Smooth muscle cell (in vitro differentiated cells): ENCODE measurements around the gene PCDHB15. TPM values are rescaled to one million over a fixed set of nuclear protein-coding genes. Genes with fewer than 3 reads are reported as not detected.
"Not testable (repeated sequence)": the region's sequence is repeated elsewhere in the genome, so short reads cannot be mapped to it uniquely, and the experiment has no call there.

Experiments used
- DNase-seq: peaks from one replicate; lab custom pipeline; 2025; ENCODE audit not compliant: unreplicated experiment; lab: John Stamatoyannopoulos, UW
- H2AFZ ChIP-seq: fragments of 200-600 bp; sonication (generic); 2 replicates; pipeline ENCODE4 v1.6.0; 2016; ENCODE audit warnings: antibody characterized with exemption, low read depth, mild to moderate bottlenecking
- H3F3A ChIP-seq: fragments of 200-600 bp; sonication (generic); 2 replicates; pipeline ENCODE4 v1.6.0; 2017; ENCODE audit warnings: antibody characterized with exemption, low read depth
- H3K27ac ChIP-seq: fragments of 200-600 bp; sonication (generic); 2 replicates; pipeline ENCODE4 v1.5.1; 2016; ENCODE audit warnings: low read depth, mild to moderate bottlenecking
- H3K27me3 ChIP-seq: fragments of 200-600 bp; sonication (generic); 2 replicates; pipeline ENCODE4 v1.6.1; 2016; ENCODE audit warnings: low read depth, mild to moderate bottlenecking
- H3K36me3 ChIP-seq: fragments of 200-600 bp; sonication (generic); 2 replicates; pipeline ENCODE4 v1.5.1; 2016; ENCODE audit warnings: low read depth
- H3K4me1 ChIP-seq: fragments of 200-600 bp; sonication (generic); 2 replicates; pipeline ENCODE4 v1.5.1; 2016; ENCODE audit warnings: low read depth
- H3K4me2 ChIP-seq: fragments of 200-600 bp; sonication (generic); 2 replicates; pipeline ENCODE4 v1.6.0; 2016; ENCODE audit warnings: mild to moderate bottlenecking
- H3K4me3 ChIP-seq: fragments of 200-600 bp; sonication (generic); 2 replicates; pipeline ENCODE4 v1.5.1; 2016; ENCODE audit warnings: mild to moderate bottlenecking
- H3K79me2 ChIP-seq: fragments of 200-600 bp; sonication (generic); 2 replicates; pipeline ENCODE4 v1.6.0; 2016; ENCODE audit warnings: low read depth, mild to moderate bottlenecking
- H3K9ac ChIP-seq: fragments of 200-600 bp; sonication (generic); 2 replicates; pipeline ENCODE4 v1.6.0; 2016; ENCODE audit warnings: low read depth
- H3K9me3 ChIP-seq: fragments of 200-600 bp; sonication (generic); replicated peaks from 2 replicates; pipeline ENCODE4 v1.5.1; 2016; ENCODE audit warnings: low read depth
- H4K20me1 ChIP-seq: fragments of 200-600 bp; sonication (generic); 2 replicates; pipeline ENCODE4 v1.6.0; 2016; ENCODE audit warnings: low read depth
- CTCF ChIP-seq: fragments of 200-600 bp; sonication (generic); IDR thresholded peaks from 2 replicates; pipeline ENCODE4 v1.5.1; 2017; ENCODE audit warnings: borderline replicate concordance, mild to moderate bottlenecking, antibody characterized with exemption; ENCODE audit not compliant: insufficient read depth, poor library complexity, severe bottlenecking
- WGBS: methylation state at CpG from one replicate; pipeline ENCODE4 v1.1.7; 2016; ENCODE audit warnings: low lambda C conversion rate; 5-methylcytosine and 5-hydroxymethylcytosine counted together
- polyA plus RNA-seq: library from polyadenylated mRNA; unstranded; fragments of >200 nt; fragmentation: Nextera tagmentation; extraction: Ambion mirVana; gene quantifications from 2 replicates; pipeline ENCODE4 v1.2.1, GENCODE V29; 2016
- total RNA-seq: library from RNA; depleted of rRNA; stranded (reverse); fragments of >200 nt; gene quantifications from 2 replicates; pipeline ENCODE4 v1.2.3, GENCODE V29; 2014

Gene PCDHB15
- total and polyA plus RNA-seq, 2 experiments from 2014 or later, result 1.8 to 4.2 TPM

GRCh38 chr5:141223112-141223783 is 21.9 kb upstream of the PCDHB15 start, which contains the start of gene PCDHB14:
Gene PCDHB14 (plus strand): TSS chr5:141223343. CDS start chr5:141223506, 163 bp downstream.
- Histone ChIP-seq H3K27me3 (no peaks in the 10 kb centered on the region), H3K9ac (no peak within 1 kb of the TSS)
- DNase-seq, result no peak

GRCh38 chr5:141224844-141225243 is 20.4 kb upstream of the PCDHB15 start:
- not testable (repeated sequence) for H3K36me3 ChIP-seq, H3F3A ChIP-seq, DNase-seq, H3K27ac ChIP-seq, H3K4me3 ChIP-seq, H3K27me3 ChIP-seq, H3K4me2 ChIP-seq, H4K20me1 ChIP-seq, H3K79me2 ChIP-seq, H3K9me3 ChIP-seq, H2AFZ ChIP-seq, H3K9ac ChIP-seq, H3K4me1 ChIP-seq
- 95% methylated on average over 28 of the region's 40 CpGs for WGBS

More at GRCh38 chr5:141223112-141223783, 21.9 kb upstream of the PCDHB15 start, which contains the start of gene PCDHB14:
- no peaks in the 10 kb centered on the region for H3K36me3 ChIP-seq
- H3K27ac ChIP-seq, result no peak within 1 kb of the TSS
- no peaks in the 10 kb centered on the region for H3K79me2 ChIP-seq
- TF ChIP-seq CTCF, result peak; percentile 25
- H4K20me1 ChIP-seq, result no peaks in the 10 kb centered on the region
- H3K9me3 ChIP-seq, result peaks cover 3% of the 10 kb centered on the region
- no peaks in the 10 kb centered on the region for H3F3A ChIP-seq
- peaks cover 8% of the 10 kb centered on the region for H3K4me1 ChIP-seq
- WGBS, result 47% methylated on average over 15 of the region's 15 CpGs
- H3K4me3 ChIP-seq, result peak within 1 kb of the TSS; percentile 34
- peak within 1 kb of the TSS; percentile 74 for H3K4me2 ChIP-seq
- peak within 1 kb of the TSS; percentile 24 for H2AFZ ChIP-seq

- not testable (repeated sequence) for H3F3A ChIP-seq, H3K9ac ChIP-seq, DNase-seq, H3K27me3 ChIP-seq, H3K9me3 ChIP-seq, H3K27ac ChIP-seq, H4K20me1 ChIP-seq, H3K4me3 ChIP-seq, H3K4me1 ChIP-seq, H3K79me2 ChIP-seq, H2AFZ ChIP-seq, H3K4me2 ChIP-seq, H3K36me3 ChIP-seq
- 98% methylated on average over 21 of the region's 30 CpGs for WGBS
These were observed 19.8 kb upstream of the PCDHB15 start for GRCh38 chr5:141225421-141225820.

GRCh38 chr5:141234109-141234667 is 11.0 kb upstream of the PCDHB15 start:
- no peaks in the 10 kb centered on the region for H3F3A ChIP-seq
- H3K4me1 ChIP-seq, result no peaks in the 10 kb centered on the region
- no peak overlapping the region for H3K4me2 ChIP-seq
- H3K4me3 ChIP-seq, result no peak overlapping the region
- H3K79me2 ChIP-seq, result no peaks in the 10 kb centered on the region
- no peaks in the 10 kb centered on the region for H3K36me3 ChIP-seq
- no peak overlapping the region for H3K9ac ChIP-seq
- WGBS, result 79% methylated on average over 15 of the region's 15 CpGs
- peaks cover 41% of the 10 kb centered on the region for H3K9me3 ChIP-seq
- no peaks in the 10 kb centered on the region for H4K20me1 ChIP-seq
- no peak for TF ChIP-seq CTCF
- DNase-seq, result no peak
- H2AFZ ChIP-seq, result no peak overlapping the region
- no peak overlapping the region for H3K27ac ChIP-seq
- H3K27me3 ChIP-seq, result no peaks in the 10 kb centered on the region

GRCh38 chr5:141235922-141236321 is 9.3 kb upstream of the PCDHB15 start:
- WGBS, result 98% methylated on average over 30 of the region's 40 CpGs
- H3K79me2 ChIP-seq, H3F3A ChIP-seq, H3K4me3 ChIP-seq, H4K20me1 ChIP-seq, DNase-seq, H3K36me3 ChIP-seq, H3K4me2 ChIP-seq, H3K9ac ChIP-seq, H2AFZ ChIP-seq, H3K4me1 ChIP-seq, H3K27me3 ChIP-seq, H3K27ac ChIP-seq: not testable (repeated sequence)
- peaks cover 42% of the 10 kb centered on the region for H3K9me3 ChIP-seq
